Neural cell (in vitro differentiated cells): ENCODE data around the gene PCBP4. TPM values are rescaled to one million over a fixed set of nuclear protein-coding genes. Genes with fewer than 3 reads are reported as not detected.

Source experiments
- H2AFZ ChIP-seq: fragments of 200-600, 300-800 bp; sonication (generic), shearing (Covaris generic); 2 replicates; pipeline ENCODE4 v1.6.0; 2014; ENCODE audit warnings: low read depth, mild to moderate bottlenecking, antibody characterized with exemption, low read length, moderate library complexity
- H3F3A ChIP-seq: fragments of 200-600 bp; shearing (Covaris generic); 2 replicates; pipeline ENCODE4 v1.6.1; 2016; ENCODE audit warnings: mild to moderate bottlenecking, moderate library complexity, mixed read lengths, antibody characterized with exemption, low read length; ENCODE audit not compliant: insufficient read depth, poor library complexity, severe bottlenecking
- H3K27ac ChIP-seq: fragments of 200-600, 300-800 bp; sonication (generic), shearing (Covaris generic); 2 replicates; pipeline ENCODE4 v1.5.1; 2014; ENCODE audit warnings: mild to moderate bottlenecking, low read length, moderate library complexity
- H3K27me3 ChIP-seq: fragments of 300-800, 200-600 bp; sonication (generic), shearing (Covaris generic); 2 replicates; pipeline ENCODE4 v1.6.0; 2014; ENCODE audit warnings: mild to moderate bottlenecking, low read depth, low read length, moderate library complexity; ENCODE audit not compliant: insufficient read depth
- H3K36me3 ChIP-seq: fragments of 300-800, 200-600 bp; sonication (generic), shearing (Covaris generic); 2 replicates; pipeline ENCODE4 v1.5.1; 2014; ENCODE audit warnings: mild to moderate bottlenecking, antibody characterized with exemption, low read length, moderate library complexity; ENCODE audit not compliant: insufficient read depth
- H3K4me2 ChIP-seq: fragments of 300-800, 200-600 bp; sonication (generic), shearing (Covaris generic); 2 replicates; pipeline ENCODE4 v1.6.0; 2014; ENCODE audit warnings: mild to moderate bottlenecking, low read length
- H3K4me3 ChIP-seq: fragments of 300-800, 200-600 bp; sonication (generic), shearing (Covaris generic); 2 replicates; pipeline ENCODE4 v1.5.1; 2014; ENCODE audit warnings: mild to moderate bottlenecking, low read length, moderate library complexity
- H3K79me2 ChIP-seq: fragments of 200-600 bp; shearing (Covaris generic); replicated peaks from 2 replicates; pipeline ENCODE4 v1.6.0; 2014; ENCODE audit warnings: mild to moderate bottlenecking, low read length, moderate library complexity; ENCODE audit not compliant: insufficient read depth
- H3K9ac ChIP-seq: fragments of 300-800, 200-600 bp; sonication (generic), shearing (Covaris generic); 2 replicates; pipeline ENCODE4 v1.6.1; 2016; ENCODE audit warnings: mild to moderate bottlenecking, low read length, mixed read lengths
- H3K9me2 ChIP-seq: fragments of 200-600 bp; shearing (Covaris generic); 2 replicates; pipeline ENCODE4 v1.6.1; 2016; ENCODE audit warnings: mild to moderate bottlenecking, low read length, mixed read lengths; ENCODE audit not compliant: insufficient read depth
- H3K9me3 ChIP-seq: fragments of 200-600, 300-800 bp; sonication (generic), shearing (Covaris generic); 2 replicates; pipeline ENCODE4 v1.6.1; 2016; ENCODE audit warnings: mild to moderate bottlenecking, mixed run types, low read length, moderate library complexity, mixed read lengths
- H4K20me1 ChIP-seq: fragments of 200-600 bp; shearing (Covaris generic); 2 replicates; pipeline ENCODE4 v1.6.1; 2016; ENCODE audit warnings: mild to moderate bottlenecking, mixed run types; ENCODE audit not compliant: insufficient read depth
- EP300 ChIP-seq: fragments of 450-650 bp; conservative IDR thresholded peaks from 2 replicates; pipeline ENCODE4 v1.6.1; 2014; ENCODE audit warnings: antibody characterized with exemption, mild to moderate bottlenecking, moderate library complexity; ENCODE audit not compliant: poor library complexity, severe bottlenecking
- EZH2 ChIP-seq: fragments of 200-600, 300-800 bp; shearing (Covaris generic), sonication (generic); IDR thresholded peaks from 2 replicates; pipeline ENCODE4 v1.6.1; 2014; ENCODE audit warnings: antibody characterized with exemption, low read length, borderline replicate concordance, mild to moderate bottlenecking; ENCODE audit not compliant: insufficient read depth, poor library complexity, severe bottlenecking
- MXI1 ChIP-seq: fragments of 450-650 bp; conservative IDR thresholded peaks from 2 replicates; pipeline ENCODE4 v1.6.1; 2014; ENCODE audit warnings: antibody characterized with exemption, mild to moderate bottlenecking; ENCODE audit not compliant: poor library complexity, severe bottlenecking
- POLR2AphosphoS5 ChIP-seq: IDR thresholded peaks from 2 replicates; pipeline ENCODE4 v1.6.1; 2012
- RAD21 ChIP-seq: fragments of 450-650 bp; conservative IDR thresholded peaks from 2 replicates; pipeline ENCODE4 v1.6.1; 2014; ENCODE audit warnings: antibody characterized with exemption, mild to moderate bottlenecking, moderate library complexity
- SMC3 ChIP-seq: fragments of 450-650 bp; conservative IDR thresholded peaks from 2 replicates; pipeline ENCODE4 v1.6.1; 2014; ENCODE audit warnings: antibody characterized with exemption, mild to moderate bottlenecking, moderate library complexity; ENCODE audit not compliant: poor library complexity
- TAF1 ChIP-seq: IDR thresholded peaks from 2 replicates; pipeline ENCODE4 v1.6.1; 2012; ENCODE audit warnings: low read depth
- polyA plus RNA-seq: library from polyadenylated mRNA; depleted of rRNA; stranded (reverse); fragments of >200 nt; gene quantifications from 2 replicates; pipeline ENCODE4 v1.2.3, GENCODE V29; 2014
- small RNA-seq, 3 experiments: library from RNA; depleted of rRNA; stranded (forward); fragments of <200 nt; gene quantifications; one replicate each; pipeline ENCODE3, GENCODE V24; 2012
- TF ChIP-seq, protein P1 (sequence below): fragments of 450-650 bp; IDR thresholded peaks from 2 replicates; pipeline ENCODE4 v1.5.1; 2014; ENCODE audit warnings: antibody characterized with exemption, mild to moderate bottlenecking, moderate library complexity; ENCODE audit not compliant: poor library complexity, severe bottlenecking
- TF ChIP-seq, protein P2 (sequence below): IDR thresholded peaks from 2 replicates; pipeline ENCODE4 v1.6.1; 2012; ENCODE audit warnings: borderline replicate concordance

PCBP4 gene
- polyA plus RNA-seq, 1 donor from 2014 or later: 251 TPM

DNA sequence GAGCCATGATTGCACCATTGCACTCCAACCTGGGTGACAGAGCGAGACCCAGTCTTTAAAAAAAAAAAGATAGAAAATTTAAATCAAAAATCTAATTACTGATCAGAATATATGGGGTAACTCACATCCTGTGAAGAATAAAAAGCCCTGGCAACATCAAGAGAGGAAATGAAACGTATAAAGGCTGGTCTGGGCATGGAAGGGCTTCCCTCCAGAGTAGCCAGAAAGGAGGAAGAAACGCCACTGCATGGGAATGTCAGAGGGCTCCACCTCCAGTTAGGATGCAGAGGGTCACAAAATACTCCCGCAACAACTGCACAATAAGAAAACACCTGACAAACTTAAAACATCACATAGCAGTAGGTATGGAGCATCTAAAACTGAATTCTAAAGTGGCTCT, 59.2 kb downstream of the PCBP4 start:
- Histone ChIP-seq H3F3A (no peaks in the 10 kb centered on the region), H3K4me2 (no peak overlapping the region), H3K36me3 (no peaks in the 10 kb centered on the region), H3K9me2 (no peaks in the 10 kb centered on the region), H4K20me1 (no peaks in the 10 kb centered on the region), H3K4me3 (no peak overlapping the region), H3K9me3 (no peaks in the 10 kb centered on the region), H3K9ac (no peak overlapping the region), H3K79me2 (no peaks in the 10 kb centered on the region), H3K27ac (no peak overlapping the region), H3K27me3 (no peaks in the 10 kb centered on the region), H2AFZ (no peak overlapping the region)
- TF ChIP-seq TAF1 (no peak), EZH2 (no peak), SMC3 (no peak), RAD21 (no peak), EP300 (no peak), MXI1 (no peak), POLR2AphosphoS5 (no peak)
- TF ChIP-seq, protein P1, sequence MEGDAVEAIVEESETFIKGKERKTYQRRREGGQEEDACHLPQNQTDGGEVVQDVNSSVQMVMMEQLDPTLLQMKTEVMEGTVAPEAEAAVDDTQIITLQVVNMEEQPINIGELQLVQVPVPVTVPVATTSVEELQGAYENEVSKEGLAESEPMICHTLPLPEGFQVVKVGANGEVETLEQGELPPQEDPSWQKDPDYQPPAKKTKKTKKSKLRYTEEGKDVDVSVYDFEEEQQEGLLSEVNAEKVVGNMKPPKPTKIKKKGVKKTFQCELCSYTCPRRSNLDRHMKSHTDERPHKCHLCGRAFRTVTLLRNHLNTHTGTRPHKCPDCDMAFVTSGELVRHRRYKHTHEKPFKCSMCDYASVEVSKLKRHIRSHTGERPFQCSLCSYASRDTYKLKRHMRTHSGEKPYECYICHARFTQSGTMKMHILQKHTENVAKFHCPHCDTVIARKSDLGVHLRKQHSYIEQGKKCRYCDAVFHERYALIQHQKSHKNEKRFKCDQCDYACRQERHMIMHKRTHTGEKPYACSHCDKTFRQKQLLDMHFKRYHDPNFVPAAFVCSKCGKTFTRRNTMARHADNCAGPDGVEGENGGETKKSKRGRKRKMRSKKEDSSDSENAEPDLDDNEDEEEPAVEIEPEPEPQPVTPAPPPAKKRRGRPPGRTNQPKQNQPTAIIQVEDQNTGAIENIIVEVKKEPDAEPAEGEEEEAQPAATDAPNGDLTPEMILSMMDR: no peak
- TF ChIP-seq, protein P2, sequence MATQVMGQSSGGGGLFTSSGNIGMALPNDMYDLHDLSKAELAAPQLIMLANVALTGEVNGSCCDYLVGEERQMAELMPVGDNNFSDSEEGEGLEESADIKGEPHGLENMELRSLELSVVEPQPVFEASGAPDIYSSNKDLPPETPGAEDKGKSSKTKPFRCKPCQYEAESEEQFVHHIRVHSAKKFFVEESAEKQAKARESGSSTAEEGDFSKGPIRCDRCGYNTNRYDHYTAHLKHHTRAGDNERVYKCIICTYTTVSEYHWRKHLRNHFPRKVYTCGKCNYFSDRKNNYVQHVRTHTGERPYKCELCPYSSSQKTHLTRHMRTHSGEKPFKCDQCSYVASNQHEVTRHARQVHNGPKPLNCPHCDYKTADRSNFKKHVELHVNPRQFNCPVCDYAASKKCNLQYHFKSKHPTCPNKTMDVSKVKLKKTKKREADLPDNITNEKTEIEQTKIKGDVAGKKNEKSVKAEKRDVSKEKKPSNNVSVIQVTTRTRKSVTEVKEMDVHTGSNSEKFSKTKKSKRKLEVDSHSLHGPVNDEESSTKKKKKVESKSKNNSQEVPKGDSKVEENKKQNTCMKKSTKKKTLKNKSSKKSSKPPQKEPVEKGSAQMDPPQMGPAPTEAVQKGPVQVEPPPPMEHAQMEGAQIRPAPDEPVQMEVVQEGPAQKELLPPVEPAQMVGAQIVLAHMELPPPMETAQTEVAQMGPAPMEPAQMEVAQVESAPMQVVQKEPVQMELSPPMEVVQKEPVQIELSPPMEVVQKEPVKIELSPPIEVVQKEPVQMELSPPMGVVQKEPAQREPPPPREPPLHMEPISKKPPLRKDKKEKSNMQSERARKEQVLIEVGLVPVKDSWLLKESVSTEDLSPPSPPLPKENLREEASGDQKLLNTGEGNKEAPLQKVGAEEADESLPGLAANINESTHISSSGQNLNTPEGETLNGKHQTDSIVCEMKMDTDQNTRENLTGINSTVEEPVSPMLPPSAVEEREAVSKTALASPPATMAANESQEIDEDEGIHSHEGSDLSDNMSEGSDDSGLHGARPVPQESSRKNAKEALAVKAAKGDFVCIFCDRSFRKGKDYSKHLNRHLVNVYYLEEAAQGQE: no peak

Small RNA genes lying within 50 kb of the gene (small RNA-seq; reads per million reads assigned to genes)
- 0 reads per million in 3 experiments for gene AC115284.1

Other genes with a start within 250 kb of the PCBP4 start
- gene IQCF6, start 188.2 kb downstream of the PCBP4 start, polyA plus RNA-seq: not detected in 2 replicates
- gene IQCF2, start 105.8 kb downstream of the PCBP4 start, polyA plus RNA-seq: not detected in 2 replicates
- not detected in 2 replicates for gene IQCF5, start 91.9 kb downstream of the PCBP4 start, polyA plus RNA-seq
- not detected in 2 replicates for gene IQCF1, start 64.1 kb downstream of the PCBP4 start, polyA plus RNA-seq
- gene RRP9, start 25.6 kb downstream of the PCBP4 start, polyA plus RNA-seq: 26.8 and 26.9 TPM in 2 replicates
- 5.3 and 5.6 TPM in 2 replicates for gene PARP3, start 25.1 kb downstream of the PCBP4 start, polyA plus RNA-seq
- gene GPR62, start 12.1 kb downstream of the PCBP4 start, polyA plus RNA-seq: not detected in 2 replicates
- gene ABHD14B, start 6.6 kb upstream of the PCBP4 start, polyA plus RNA-seq: 0.50 and 0.81 TPM in 2 replicates
- gene ABHD14A, start 7.6 kb upstream of the PCBP4 start, polyA plus RNA-seq: 57.8 and 75.8 TPM in 2 replicates
- 14.4 and 17.9 TPM in 2 replicates for gene ACY1, start 16.1 kb upstream of the PCBP4 start, polyA plus RNA-seq
- gene RPL29, start 28.4 kb upstream of the PCBP4 start, polyA plus RNA-seq: 846 and 977 TPM in 2 replicates
- 8.5 and 9.3 TPM in 2 replicates for gene DUSP7, start 89.1 kb upstream of the PCBP4 start, polyA plus RNA-seq
- 0.96 and 1.3 TPM in 2 replicates for gene POC1A, start 187.0 kb upstream of the PCBP4 start, polyA plus RNA-seq
- 66.0 and 66.7 TPM in 2 replicates for gene ALAS1, start 230.7 kb upstream of the PCBP4 start, polyA plus RNA-seq